WTC11 (cell line): ENCODE data around the gene TRMT44. TPM values are rescaled to one million over a fixed set of nuclear protein-coding genes. Genes with fewer than 3 reads are reported as not detected.

Experiments used
- ATAC-seq: fragments of 200-7000 bp; cut with Tn5 transposase; 2 replicates; pipeline ENCODE4 v1.10.0; 2021; ENCODE audit warnings: mild to moderate bottlenecking, moderate library complexity
- CTCF ChIA-PET: fragments of 300-600 bp; sonication (Branson Sonifier 250); formaldehyde crosslinking; loops from one replicate; lab custom pipeline; 2021; ENCODE audit warnings: antibody characterized with exemption; lab: Charles Lee
- POLR2A ChIA-PET: fragments of 350-600 bp; sonication (Branson Sonifier 250); formaldehyde crosslinking; loops from one replicate; lab custom pipeline; 2021; ENCODE audit warnings: antibody characterized with exemption; lab: Charles Lee
- DNase-seq: peaks from one replicate; pipeline ENCODE4 v3.0.0; 2021; ENCODE audit warnings: low spot score
- H3K27ac Mint-ChIP-seq: 2 replicates; pipeline ENCODE4 v1.8.0; 2021; ENCODE audit warnings: mixed read lengths
- H3K27me3 Mint-ChIP-seq: 2 replicates; pipeline ENCODE4 v1.8.0; 2021; ENCODE audit warnings: low read depth, mild to moderate bottlenecking, moderate library complexity, mixed read lengths
- H3K36me3 Mint-ChIP-seq: 2 replicates; pipeline ENCODE4 v1.8.0; 2021; ENCODE audit warnings: mixed read lengths
- H3K4me1 Mint-ChIP-seq: 2 replicates; pipeline ENCODE4 v1.8.0; 2022; ENCODE audit warnings: mixed read lengths
- H3K4me3 Mint-ChIP-seq: 2 replicates; pipeline ENCODE4 v1.8.0; 2021; ENCODE audit warnings: mild to moderate bottlenecking, moderate library complexity, mixed read lengths
- H3K9me3 Mint-ChIP-seq: 2 replicates; pipeline ENCODE4 v1.8.0; 2021; ENCODE audit warnings: mixed read lengths
- CBFB ChIP-seq: sonication (generic); formaldehyde crosslinking; IDR thresholded peaks from 2 replicates; pipeline ENCODE4 v1.8.1; 2022; ENCODE audit warnings: mild to moderate bottlenecking, low read depth, missing genetic modification reagents
- CREM ChIP-seq: sonication (generic); formaldehyde crosslinking; IDR thresholded peaks from 2 replicates; pipeline ENCODE4 v1.8.1; 2022; ENCODE audit warnings: mild to moderate bottlenecking, missing genetic modification reagents, moderate library complexity
- FOXK1 ChIP-seq: sonication (generic); formaldehyde crosslinking; IDR thresholded peaks from 2 replicates; pipeline ENCODE4 v1.8.0; 2022; ENCODE audit warnings: mild to moderate bottlenecking, moderate library complexity, missing genetic modification reagents
- FOXP1 ChIP-seq: sonication (generic); formaldehyde crosslinking; IDR thresholded peaks from 2 replicates; pipeline ENCODE4 v1.8.0; 2022; ENCODE audit warnings: missing genetic modification reagents, mild to moderate bottlenecking, moderate library complexity, borderline replicate concordance
- GABPB1 ChIP-seq: sonication (generic); formaldehyde crosslinking; IDR thresholded peaks from 2 replicates; pipeline ENCODE4 v1.8.1; 2023; ENCODE audit warnings: mild to moderate bottlenecking, missing genetic modification reagents
- IRF2 ChIP-seq: sonication (generic); formaldehyde crosslinking; IDR thresholded peaks from 2 replicates; pipeline ENCODE4 v1.8.0; 2022; ENCODE audit warnings: low read depth, missing genetic modification reagents, borderline replicate concordance
- NFYB ChIP-seq: sonication (generic); formaldehyde crosslinking; conservative IDR thresholded peaks from 2 replicates; pipeline ENCODE4 v1.8.0; 2022; ENCODE audit warnings: low read depth, missing genetic modification reagents
- OVOL2 ChIP-seq: fragments of 250-450 bp; sonication (Bioruptor Pico); IDR thresholded peaks from 2 replicates; pipeline ENCODE4 v1.9.0; 2021; ENCODE audit warnings: mild to moderate bottlenecking, borderline replicate concordance
- RELA ChIP-seq: sonication (generic); formaldehyde crosslinking; IDR thresholded peaks from 2 replicates; pipeline ENCODE4 v1.8.1; 2022; ENCODE audit warnings: missing genetic modification reagents, mild to moderate bottlenecking, borderline replicate concordance
- SP1 ChIP-seq: sonication (generic); formaldehyde crosslinking; conservative IDR thresholded peaks from 2 replicates; pipeline ENCODE4 v1.8.1; 2022; ENCODE audit warnings: missing genetic modification reagents
- TEAD4 ChIP-seq: sonication (generic); formaldehyde crosslinking; IDR thresholded peaks from 2 replicates; pipeline ENCODE4 v1.8.0; 2022; ENCODE audit warnings: mild to moderate bottlenecking, missing genetic modification reagents
- ZNF281 ChIP-seq: sonication (generic); formaldehyde crosslinking; IDR thresholded peaks from 2 replicates; pipeline ENCODE4 v1.8.0; 2023; ENCODE audit warnings: mild to moderate bottlenecking, missing genetic modification reagents
- ZNF317 ChIP-seq: sonication (generic); formaldehyde crosslinking; IDR thresholded peaks from 2 replicates; pipeline ENCODE4 v1.8.1; 2023; ENCODE audit warnings: low read depth, mild to moderate bottlenecking, moderate library complexity, missing genetic modification reagents, borderline replicate concordance
- ZNF423 ChIP-seq: fragments of 250-450 bp; sonication (Bioruptor Pico); IDR thresholded peaks from 2 replicates; pipeline ENCODE4 v2.1.2; 2022; ENCODE audit warnings: mild to moderate bottlenecking, moderate library complexity
- ZNF671 ChIP-seq: fragments of 250-450 bp; sonication (Bioruptor Pico); IDR thresholded peaks from 2 replicates; pipeline ENCODE4 v1.8.0; 2021; ENCODE audit warnings: mild to moderate bottlenecking
- total RNA-seq: library from RNA; stranded (reverse); gene quantifications from 3 replicates; pipeline ENCODE4 v1.2.3, GENCODE V29; 2021
- TF ChIP-seq, protein P1 (sequence below): fragments of 250-450 bp; sonication (Bioruptor Pico); IDR thresholded peaks from 2 replicates; pipeline ENCODE4 v1.9.0; 2021; ENCODE audit warnings: mild to moderate bottlenecking, borderline replicate concordance
- TF ChIP-seq, protein P2 (sequence below): sonication (generic); formaldehyde crosslinking; IDR thresholded peaks from 2 replicates; pipeline ENCODE4 v1.8.0; 2023; ENCODE audit warnings: missing genetic modification reagents
- TF ChIP-seq, protein P3 (sequence below): sonication (generic); formaldehyde crosslinking; IDR thresholded peaks from 2 replicates; pipeline ENCODE4 v1.8.1; 2022; ENCODE audit warnings: mild to moderate bottlenecking, missing genetic modification reagents, moderate library complexity, borderline replicate concordance
- TF ChIP-seq, protein P4 (sequence below): sonication (generic); formaldehyde crosslinking; IDR thresholded peaks from 2 replicates; pipeline ENCODE4 v1.8.0; 2022; ENCODE audit warnings: mild to moderate bottlenecking, missing genetic modification reagents

The TRMT44 gene
- total RNA-seq, 1 experiment from 2014 or later = 28.4 TPM

DNA sequence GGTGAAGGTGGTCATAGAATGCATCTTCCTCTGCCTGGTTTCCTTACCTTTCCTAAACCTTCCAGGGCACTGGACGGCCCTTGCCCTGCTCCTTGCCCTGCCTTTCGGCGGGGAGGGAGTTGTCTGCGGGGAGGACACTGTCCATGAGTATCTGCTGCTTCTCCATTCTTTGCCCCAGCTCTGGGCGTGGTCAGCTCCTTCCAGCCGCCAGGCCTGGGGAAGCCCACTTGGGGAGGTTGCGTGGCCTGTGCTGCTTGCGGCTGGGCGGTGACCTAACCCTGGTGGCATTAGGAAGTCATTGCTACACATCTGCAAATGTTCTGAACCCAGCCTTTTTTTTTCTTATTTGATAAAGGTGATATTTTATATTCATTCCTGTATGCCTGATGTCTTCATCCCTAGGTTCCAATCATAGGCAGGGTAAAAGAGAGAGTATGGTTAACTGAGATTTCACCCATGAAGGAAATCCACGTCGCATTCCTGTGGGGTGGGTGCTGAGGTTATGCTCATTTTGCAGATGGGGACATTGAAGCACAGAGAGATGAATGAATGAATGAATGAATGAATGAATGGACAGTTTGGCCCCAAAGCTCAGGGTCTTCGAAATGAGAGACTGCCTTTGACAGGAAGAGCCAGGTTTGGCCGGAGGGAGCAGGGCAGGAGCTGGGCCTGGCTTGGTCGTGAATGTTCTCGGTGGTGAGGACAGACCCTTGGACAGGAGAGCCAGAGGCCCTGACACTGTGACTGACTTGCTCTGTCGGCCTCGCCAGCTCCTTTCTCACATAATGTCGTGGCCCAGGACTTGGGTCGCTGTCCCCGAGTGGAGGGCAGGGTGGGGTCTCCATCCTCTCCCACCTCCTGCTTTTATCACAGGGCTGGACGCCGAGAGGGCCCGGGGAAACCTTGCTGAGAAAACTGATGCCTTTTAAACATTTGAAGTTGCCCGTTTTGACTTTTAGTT is 81.9 kb downstream of the TRMT44 start (continued):
- TF ChIP-seq, protein P1, sequence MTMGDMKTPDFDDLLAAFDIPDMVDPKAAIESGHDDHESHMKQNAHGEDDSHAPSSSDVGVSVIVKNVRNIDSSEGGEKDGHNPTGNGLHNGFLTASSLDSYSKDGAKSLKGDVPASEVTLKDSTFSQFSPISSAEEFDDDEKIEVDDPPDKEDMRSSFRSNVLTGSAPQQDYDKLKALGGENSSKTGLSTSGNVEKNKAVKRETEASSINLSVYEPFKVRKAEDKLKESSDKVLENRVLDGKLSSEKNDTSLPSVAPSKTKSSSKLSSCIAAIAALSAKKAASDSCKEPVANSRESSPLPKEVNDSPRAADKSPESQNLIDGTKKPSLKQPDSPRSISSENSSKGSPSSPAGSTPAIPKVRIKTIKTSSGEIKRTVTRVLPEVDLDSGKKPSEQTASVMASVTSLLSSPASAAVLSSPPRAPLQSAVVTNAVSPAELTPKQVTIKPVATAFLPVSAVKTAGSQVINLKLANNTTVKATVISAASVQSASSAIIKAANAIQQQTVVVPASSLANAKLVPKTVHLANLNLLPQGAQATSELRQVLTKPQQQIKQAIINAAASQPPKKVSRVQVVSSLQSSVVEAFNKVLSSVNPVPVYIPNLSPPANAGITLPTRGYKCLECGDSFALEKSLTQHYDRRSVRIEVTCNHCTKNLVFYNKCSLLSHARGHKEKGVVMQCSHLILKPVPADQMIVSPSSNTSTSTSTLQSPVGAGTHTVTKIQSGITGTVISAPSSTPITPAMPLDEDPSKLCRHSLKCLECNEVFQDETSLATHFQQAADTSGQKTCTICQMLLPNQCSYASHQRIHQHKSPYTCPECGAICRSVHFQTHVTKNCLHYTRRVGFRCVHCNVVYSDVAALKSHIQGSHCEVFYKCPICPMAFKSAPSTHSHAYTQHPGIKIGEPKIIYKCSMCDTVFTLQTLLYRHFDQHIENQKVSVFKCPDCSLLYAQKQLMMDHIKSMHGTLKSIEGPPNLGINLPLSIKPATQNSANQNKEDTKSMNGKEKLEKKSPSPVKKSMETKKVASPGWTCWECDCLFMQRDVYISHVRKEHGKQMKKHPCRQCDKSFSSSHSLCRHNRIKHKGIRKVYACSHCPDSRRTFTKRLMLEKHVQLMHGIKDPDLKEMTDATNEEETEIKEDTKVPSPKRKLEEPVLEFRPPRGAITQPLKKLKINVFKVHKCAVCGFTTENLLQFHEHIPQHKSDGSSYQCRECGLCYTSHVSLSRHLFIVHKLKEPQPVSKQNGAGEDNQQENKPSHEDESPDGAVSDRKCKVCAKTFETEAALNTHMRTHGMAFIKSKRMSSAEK (CRISPR knock-in tag) = no peak
- TF ChIP-seq RELA (CRISPR knock-in tag) (no peak), ZNF671 (CRISPR knock-in tag) (no peak)

DNA sequence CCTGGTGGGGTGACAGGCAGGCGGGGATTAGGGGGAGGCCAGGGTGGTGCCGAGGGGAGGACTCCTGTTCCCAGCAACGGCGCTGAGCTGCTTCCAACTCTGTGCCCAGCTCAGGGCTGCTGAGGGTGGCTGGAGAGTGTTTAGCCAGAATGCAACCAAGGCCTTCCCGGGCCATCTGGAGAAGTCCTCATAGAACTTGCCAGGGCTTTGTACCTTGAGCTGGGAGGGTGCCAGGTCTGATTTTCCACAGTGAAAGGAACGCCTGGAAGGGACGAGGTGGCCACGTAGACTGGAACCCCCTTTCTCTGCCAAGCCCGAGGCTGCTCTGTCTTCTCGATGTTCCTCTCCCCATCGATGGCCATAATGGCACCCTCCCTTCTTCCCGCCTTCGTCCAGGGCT is 82.6 kb downstream of the TRMT44 start:
- Mint-ChIP-seq H3K4me3 (no peak overlapping the region), H3K36me3 (no peaks in the 10 kb centered on the region), H3K27ac (no peak overlapping the region), H3K4me1 (peaks cover 14% of the 10 kb centered on the region), H3K9me3 (peaks cover 12% of the 10 kb centered on the region), H3K27me3 (no peaks in the 10 kb centered on the region)
- ChIA-PET CTCF (interaction anchor here (1.0 to 1.8 kb wide), 2 partner anchors 18 to 84 kb away, joined by 3 to 5 read pairs; no protein-coding TSS in a partner anchor), POLR2A (no interaction called here)
- no peak for TF ChIP-seq GABPB1 (CRISPR knock-in tag)
- TF ChIP-seq, protein P2, sequence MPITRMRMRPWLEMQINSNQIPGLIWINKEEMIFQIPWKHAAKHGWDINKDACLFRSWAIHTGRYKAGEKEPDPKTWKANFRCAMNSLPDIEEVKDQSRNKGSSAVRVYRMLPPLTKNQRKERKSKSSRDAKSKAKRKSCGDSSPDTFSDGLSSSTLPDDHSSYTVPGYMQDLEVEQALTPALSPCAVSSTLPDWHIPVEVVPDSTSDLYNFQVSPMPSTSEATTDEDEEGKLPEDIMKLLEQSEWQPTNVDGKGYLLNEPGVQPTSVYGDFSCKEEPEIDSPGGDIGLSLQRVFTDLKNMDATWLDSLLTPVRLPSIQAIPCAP (CRISPR knock-in tag) = no peak
- TF ChIP-seq, protein P3, sequence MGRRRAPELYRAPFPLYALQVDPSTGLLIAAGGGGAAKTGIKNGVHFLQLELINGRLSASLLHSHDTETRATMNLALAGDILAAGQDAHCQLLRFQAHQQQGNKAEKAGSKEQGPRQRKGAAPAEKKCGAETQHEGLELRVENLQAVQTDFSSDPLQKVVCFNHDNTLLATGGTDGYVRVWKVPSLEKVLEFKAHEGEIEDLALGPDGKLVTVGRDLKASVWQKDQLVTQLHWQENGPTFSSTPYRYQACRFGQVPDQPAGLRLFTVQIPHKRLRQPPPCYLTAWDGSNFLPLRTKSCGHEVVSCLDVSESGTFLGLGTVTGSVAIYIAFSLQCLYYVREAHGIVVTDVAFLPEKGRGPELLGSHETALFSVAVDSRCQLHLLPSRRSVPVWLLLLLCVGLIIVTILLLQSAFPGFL (CRISPR knock-in tag) = no peak
- no peak for TF ChIP-seq SP1
- TF ChIP-seq CREM (CRISPR knock-in tag) = no peak
- TF ChIP-seq, protein P4, sequence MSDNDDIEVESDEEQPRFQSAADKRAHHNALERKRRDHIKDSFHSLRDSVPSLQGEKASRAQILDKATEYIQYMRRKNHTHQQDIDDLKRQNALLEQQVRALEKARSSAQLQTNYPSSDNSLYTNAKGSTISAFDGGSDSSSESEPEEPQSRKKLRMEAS = no peak
- TF ChIP-seq IRF2 (CRISPR knock-in tag) = no peak
- TF ChIP-seq NFYB = no peak
- no peak for DNase-seq
- ATAC-seq = no peak

- H3K27ac Mint-ChIP-seq = no peak overlapping the region
- H3K27me3 Mint-ChIP-seq = no peaks in the 10 kb centered on the region
- peaks cover 16% of the 10 kb centered on the region for H3K9me3 Mint-ChIP-seq
- ATAC-seq = no peak
- peaks cover 14% of the 10 kb centered on the region for H3K4me1 Mint-ChIP-seq
- H3K4me3 Mint-ChIP-seq = no peak overlapping the region
- POLR2A ChIA-PET = no interaction called here
- H3K36me3 Mint-ChIP-seq = 0 out of 2 replicates have a peak, but pooled peaks cover under 1% of the 10 kb centered on the region
- DNase-seq = no peak
- CTCF ChIA-PET = no interaction called here
- TF ChIP-seq TEAD4 (CRISPR knock-in tag) (no peak), CBFB (CRISPR knock-in tag) (no peak), ZNF317 (CRISPR knock-in tag) (no peak), FOXK1 (CRISPR knock-in tag) (no peak), ZNF423 (CRISPR knock-in tag) (no peak), FOXP1 (no peak), OVOL2 (no peak), ZNF281 (no peak)
- TF ChIP-seq, protein P1 (CRISPR knock-in tag) = no peak
Measured at GRCh38 chr4:8523766-8524165, 83.2 kb downstream of the TRMT44 start.
